Measurements from ENCODE around the gene FAM151A. TPM values are rescaled to one million over a fixed set of nuclear protein-coding genes. Genes with fewer than 3 reads are reported as not detected.

Gene FAM151A
- polyA plus RNA-seq, 1 donor from 2014 or later, result not detected

DNA sequence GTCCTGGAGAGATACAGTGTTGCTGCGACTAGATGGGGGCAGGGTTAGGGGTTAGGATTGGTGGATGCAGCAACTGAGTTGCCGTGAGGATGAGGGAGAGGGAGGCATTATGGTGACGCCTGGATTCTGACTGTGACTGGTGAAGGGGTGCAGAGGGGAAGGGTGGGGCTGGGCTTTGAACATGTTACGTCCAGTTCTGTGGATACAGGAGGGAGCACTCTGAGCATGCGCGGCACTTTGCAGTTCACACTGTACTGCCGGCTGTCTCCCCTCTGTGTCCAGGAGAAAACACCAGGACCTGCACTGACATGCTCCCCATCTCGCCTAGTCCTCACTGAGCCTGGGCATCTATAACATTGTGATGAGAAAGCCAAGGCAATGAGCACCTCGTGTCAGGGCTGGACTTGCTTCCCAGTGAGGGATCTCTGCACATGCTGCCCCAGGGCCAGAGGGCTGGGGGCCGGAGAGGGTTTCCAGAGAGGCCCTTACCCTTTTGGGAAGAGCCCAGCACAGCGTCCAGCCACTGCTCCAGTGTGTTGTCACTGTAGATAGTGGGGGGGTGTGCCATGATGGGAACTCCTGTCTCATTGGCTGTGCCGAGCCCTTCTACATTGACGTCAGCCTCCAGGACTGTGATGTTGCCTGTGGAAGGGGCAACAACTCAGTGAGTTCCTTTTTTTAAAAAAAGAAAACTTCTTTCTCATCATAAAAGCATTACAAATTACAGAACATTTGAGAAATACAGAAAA lies 7.6 kb downstream of the FAM151A start:
- no peak overlapping the region for H2AFZ ChIP-seq (ENCODE audit: low read depth, low read length)
- no peaks in the 10 kb centered on the region for H3K79me2 ChIP-seq (replicated peaks; ENCODE audit: insufficient read depth, low read length)
- no peaks in the 10 kb centered on the region for H3K9me2 ChIP-seq (ENCODE audit: insufficient read depth, low read length)
- H3K4me3 ChIP-seq (ENCODE audit: low read length), result no peak overlapping the region
- H3K27ac ChIP-seq (ENCODE audit: low read length), result no peak overlapping the region
- TF ChIP-seq, protein P1, sequence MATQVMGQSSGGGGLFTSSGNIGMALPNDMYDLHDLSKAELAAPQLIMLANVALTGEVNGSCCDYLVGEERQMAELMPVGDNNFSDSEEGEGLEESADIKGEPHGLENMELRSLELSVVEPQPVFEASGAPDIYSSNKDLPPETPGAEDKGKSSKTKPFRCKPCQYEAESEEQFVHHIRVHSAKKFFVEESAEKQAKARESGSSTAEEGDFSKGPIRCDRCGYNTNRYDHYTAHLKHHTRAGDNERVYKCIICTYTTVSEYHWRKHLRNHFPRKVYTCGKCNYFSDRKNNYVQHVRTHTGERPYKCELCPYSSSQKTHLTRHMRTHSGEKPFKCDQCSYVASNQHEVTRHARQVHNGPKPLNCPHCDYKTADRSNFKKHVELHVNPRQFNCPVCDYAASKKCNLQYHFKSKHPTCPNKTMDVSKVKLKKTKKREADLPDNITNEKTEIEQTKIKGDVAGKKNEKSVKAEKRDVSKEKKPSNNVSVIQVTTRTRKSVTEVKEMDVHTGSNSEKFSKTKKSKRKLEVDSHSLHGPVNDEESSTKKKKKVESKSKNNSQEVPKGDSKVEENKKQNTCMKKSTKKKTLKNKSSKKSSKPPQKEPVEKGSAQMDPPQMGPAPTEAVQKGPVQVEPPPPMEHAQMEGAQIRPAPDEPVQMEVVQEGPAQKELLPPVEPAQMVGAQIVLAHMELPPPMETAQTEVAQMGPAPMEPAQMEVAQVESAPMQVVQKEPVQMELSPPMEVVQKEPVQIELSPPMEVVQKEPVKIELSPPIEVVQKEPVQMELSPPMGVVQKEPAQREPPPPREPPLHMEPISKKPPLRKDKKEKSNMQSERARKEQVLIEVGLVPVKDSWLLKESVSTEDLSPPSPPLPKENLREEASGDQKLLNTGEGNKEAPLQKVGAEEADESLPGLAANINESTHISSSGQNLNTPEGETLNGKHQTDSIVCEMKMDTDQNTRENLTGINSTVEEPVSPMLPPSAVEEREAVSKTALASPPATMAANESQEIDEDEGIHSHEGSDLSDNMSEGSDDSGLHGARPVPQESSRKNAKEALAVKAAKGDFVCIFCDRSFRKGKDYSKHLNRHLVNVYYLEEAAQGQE (IDR thresholded peaks at IDR 0.05; ENCODE audit: borderline replicate concordance), result no peak
- TF ChIP-seq EZH2 (IDR thresholded peaks at IDR 0.05; ENCODE audit: borderline replicate concordance, insufficient read depth, low read length, poor library complexity, severe bottlenecking) (no peak), EP300 (conservative IDR thresholded peaks at IDR 0.05; ENCODE audit: poor library complexity, severe bottlenecking) (no peak), MXI1 (conservative IDR thresholded peaks at IDR 0.05; ENCODE audit: poor library complexity, severe bottlenecking) (no peak), POLR2AphosphoS5 (IDR thresholded peaks at IDR 0.05) (no peak), RAD21 (conservative IDR thresholded peaks at IDR 0.05) (no peak), TAF1 (IDR thresholded peaks at IDR 0.05; ENCODE audit: low read depth) (no peak), SMC3 (conservative IDR thresholded peaks at IDR 0.05; ENCODE audit: poor library complexity) (no peak)
- TF ChIP-seq, protein P2, sequence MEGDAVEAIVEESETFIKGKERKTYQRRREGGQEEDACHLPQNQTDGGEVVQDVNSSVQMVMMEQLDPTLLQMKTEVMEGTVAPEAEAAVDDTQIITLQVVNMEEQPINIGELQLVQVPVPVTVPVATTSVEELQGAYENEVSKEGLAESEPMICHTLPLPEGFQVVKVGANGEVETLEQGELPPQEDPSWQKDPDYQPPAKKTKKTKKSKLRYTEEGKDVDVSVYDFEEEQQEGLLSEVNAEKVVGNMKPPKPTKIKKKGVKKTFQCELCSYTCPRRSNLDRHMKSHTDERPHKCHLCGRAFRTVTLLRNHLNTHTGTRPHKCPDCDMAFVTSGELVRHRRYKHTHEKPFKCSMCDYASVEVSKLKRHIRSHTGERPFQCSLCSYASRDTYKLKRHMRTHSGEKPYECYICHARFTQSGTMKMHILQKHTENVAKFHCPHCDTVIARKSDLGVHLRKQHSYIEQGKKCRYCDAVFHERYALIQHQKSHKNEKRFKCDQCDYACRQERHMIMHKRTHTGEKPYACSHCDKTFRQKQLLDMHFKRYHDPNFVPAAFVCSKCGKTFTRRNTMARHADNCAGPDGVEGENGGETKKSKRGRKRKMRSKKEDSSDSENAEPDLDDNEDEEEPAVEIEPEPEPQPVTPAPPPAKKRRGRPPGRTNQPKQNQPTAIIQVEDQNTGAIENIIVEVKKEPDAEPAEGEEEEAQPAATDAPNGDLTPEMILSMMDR (IDR thresholded peaks at IDR 0.05; ENCODE audit: poor library complexity, severe bottlenecking), result no peak
- no peak overlapping the region for H3K9ac ChIP-seq (ENCODE audit: low read length)
- no peaks in the 10 kb centered on the region for H3K9me3 ChIP-seq (ENCODE audit: low read length)
- no peaks in the 10 kb centered on the region for H3K36me3 ChIP-seq (ENCODE audit: insufficient read depth, low read length)
- H3K4me2 ChIP-seq (ENCODE audit: low read length), result no peak overlapping the region
- H3K27me3 ChIP-seq (ENCODE audit: insufficient read depth, low read depth, low read length), result no peaks in the 10 kb centered on the region
- H3F3A ChIP-seq (ENCODE audit: insufficient read depth, low read length, poor library complexity, severe bottlenecking), result no peaks in the 10 kb centered on the region
- no peaks in the 10 kb centered on the region for H4K20me1 ChIP-seq (ENCODE audit: insufficient read depth)

DNA sequence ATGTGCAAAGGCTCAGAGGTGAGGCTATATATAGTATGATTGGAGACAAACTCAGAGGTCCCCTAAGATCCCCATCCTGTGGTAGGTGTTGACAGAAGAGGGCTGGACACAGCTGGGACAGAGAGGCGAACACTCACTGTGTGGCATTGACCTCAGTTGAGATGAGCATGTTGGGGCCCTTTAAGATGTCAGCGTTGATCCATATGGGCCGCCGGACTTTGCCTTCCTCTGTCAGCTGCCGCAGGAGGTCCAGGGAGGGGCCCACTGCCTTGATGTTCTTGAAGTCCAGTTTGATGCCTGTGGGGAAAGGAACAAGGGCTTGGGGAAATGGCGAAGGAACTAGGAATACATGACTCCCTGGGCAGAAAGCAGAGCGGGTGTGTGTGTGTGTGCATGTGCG lies 8.8 kb downstream of the FAM151A start:
- Histone ChIP-seq H3K79me2 (replicated peaks; ENCODE audit: insufficient read depth, low read length) (no peaks in the 10 kb centered on the region), H3K27ac (ENCODE audit: low read length) (no peak overlapping the region), H3K4me3 (ENCODE audit: low read length) (no peak overlapping the region), H3K9me3 (ENCODE audit: low read length) (no peaks in the 10 kb centered on the region), H3K36me3 (ENCODE audit: insufficient read depth, low read length) (no peaks in the 10 kb centered on the region), H3F3A (ENCODE audit: insufficient read depth, low read length, poor library complexity, severe bottlenecking) (no peaks in the 10 kb centered on the region), H2AFZ (ENCODE audit: low read depth, low read length) (no peak overlapping the region), H3K9me2 (ENCODE audit: insufficient read depth, low read length) (no peaks in the 10 kb centered on the region), H3K9ac (ENCODE audit: low read length) (no peak overlapping the region), H4K20me1 (ENCODE audit: insufficient read depth) (no peaks in the 10 kb centered on the region), H3K27me3 (ENCODE audit: insufficient read depth, low read depth, low read length) (no peaks in the 10 kb centered on the region), H3K4me2 (ENCODE audit: low read length) (no peak overlapping the region)
- TF ChIP-seq POLR2AphosphoS5 (IDR thresholded peaks at IDR 0.05) (no peak), EZH2 (IDR thresholded peaks at IDR 0.05; ENCODE audit: borderline replicate concordance, insufficient read depth, low read length, poor library complexity, severe bottlenecking) (no peak), SMC3 (conservative IDR thresholded peaks at IDR 0.05; ENCODE audit: poor library complexity) (no peak), TAF1 (IDR thresholded peaks at IDR 0.05; ENCODE audit: low read depth) (no peak), RAD21 (conservative IDR thresholded peaks at IDR 0.05) (no peak)
